Measurements from ENCODE around the gene SLC22A12.

The SLC22A12 gene

GRCh38 chr11:64577202-64577601, 13.8 kb upstream of the SLC22A12 start:
- H3K4me3 ChIP-seq (ENCODE audit: low read depth, low read length), result no peak overlapping the region
- no peak for DNase-seq (ENCODE audit: low read depth)
- TF ChIP-seq CTCF (conservative IDR thresholded peaks at IDR 0.05; ENCODE audit: low read depth, low read length), result no peak

- no peak for TF ChIP-seq CTCF (conservative IDR thresholded peaks at IDR 0.05; ENCODE audit: low read depth, low read length)
- no peak for DNase-seq (ENCODE audit: low read depth)
- no peak overlapping the region for H3K4me3 ChIP-seq (ENCODE audit: low read depth, low read length)
These were observed 10.6 kb upstream of the SLC22A12 start for GRCh38 chr11:64580412-64580811.

GRCh38 chr11:64581057-64581523, 9.9 kb upstream of the SLC22A12 start:
- DNase-seq (ENCODE audit: low read depth), result no peak
- no peak overlapping the region for H3K4me3 ChIP-seq (ENCODE audit: low read depth, low read length)

GRCh38 chr11:64582885-64583284, 8.1 kb upstream of the SLC22A12 start:
- TF ChIP-seq CTCF (conservative IDR thresholded peaks at IDR 0.05; ENCODE audit: low read depth, low read length), result no peak
- no peak for DNase-seq (ENCODE audit: low read depth)
- no peak overlapping the region for H3K4me3 ChIP-seq (ENCODE audit: low read depth, low read length)

More at GRCh38 chr11:64581057-64581523, 9.9 kb upstream of the SLC22A12 start:
- TF ChIP-seq CTCF (conservative IDR thresholded peaks at IDR 0.05; ENCODE audit: low read depth, low read length), result no peak

- H3K4me3 ChIP-seq (ENCODE audit: low read depth, low read length), result no peak overlapping the region
- DNase-seq (ENCODE audit: low read depth), result no peak
These were observed 7.4 kb upstream of the SLC22A12 start for GRCh38 chr11:64583296-64584262.

GRCh38 chr11:64585150-64585549, 5.9 kb upstream of the SLC22A12 start:
- H3K4me3 ChIP-seq (ENCODE audit: low read depth, low read length), result no peak overlapping the region
- no peak for DNase-seq (ENCODE audit: low read depth)
- TF ChIP-seq CTCF (conservative IDR thresholded peaks at IDR 0.05; ENCODE audit: low read depth, low read length), result no peak

More at GRCh38 chr11:64583296-64584262, 7.4 kb upstream of the SLC22A12 start:
- TF ChIP-seq CTCF (conservative IDR thresholded peaks at IDR 0.05; ENCODE audit: low read depth, low read length), result no peak
